PC-3 (cell line): ENCODE measurements around the gene SAMD5. TPM values are rescaled to one million over a fixed set of nuclear protein-coding genes. Genes with fewer than 3 reads are reported as not detected.

ENCODE experiments used
- ATAC-seq: fragments of 200-7000 bp; cut with Tn5 transposase; 2 replicates; pipeline ENCODE4 v1.9.1; 2020; ENCODE audit warnings: mild to moderate bottlenecking, moderate library complexity
- BruUV-seq: library from RNA; stranded (reverse); fragments of 400-500 nt; replicated peaks from 2 replicates; lab custom pipeline; 2021; lab: Mats Ljungman, UMichigan
- CTCF ChIA-PET: fragments of 300-600 bp; sonication (Branson Sonifier 250); formaldehyde crosslinking; loops from one replicate; lab custom pipeline; 2022; ENCODE audit warnings: antibody characterized with exemption; lab: Charles Lee
- POLR2A ChIA-PET: fragments of 300-600 bp; sonication (Branson Sonifier 250); formaldehyde crosslinking; loops from one replicate; lab custom pipeline; 2022; ENCODE audit warnings: antibody characterized with exemption; ENCODE audit not compliant: unreplicated experiment; lab: Charles Lee
- DNase-seq: peaks from one replicate; pipeline ENCODE4 v3.0.0-alpha.2; 2015
- H2AFZ ChIP-seq: fragments of 300-600 bp; sonication (generic); 2 replicates; pipeline ENCODE4 v1.6.0; 2016; ENCODE audit warnings: antibody characterized with exemption, low read length
- H3F3A ChIP-seq: fragments of 300-600 bp; sonication (generic); one replicate; pipeline ENCODE4 v1.6.0; 2017; ENCODE audit warnings: antibody characterized with exemption, low read length, control low read depth, mild to moderate bottlenecking; ENCODE audit not compliant: unreplicated experiment
- H3K27ac ChIP-seq: fragments of 300-600 bp; sonication (generic); 2 replicates; pipeline ENCODE4 v1.5.1; 2016; ENCODE audit warnings: mild to moderate bottlenecking, low read length
- H3K27me3 ChIP-seq: fragments of 300-600 bp; sonication (generic); 2 replicates; pipeline ENCODE4 v1.6.1; 2016; ENCODE audit warnings: low read length, mixed read lengths
- H3K36me3 ChIP-seq: fragments of 300-600 bp; sonication (generic); 2 replicates; pipeline ENCODE4 v1.6.1; 2016; ENCODE audit warnings: low read depth, mixed run types, low read length, mixed read lengths
- H3K4me1 ChIP-seq: fragments of 300-600 bp; sonication (generic); 2 replicates; pipeline ENCODE4 v1.5.1; 2016; ENCODE audit warnings: low read length; ENCODE audit not compliant: insufficient read depth
- H3K4me2 ChIP-seq: fragments of 300-600 bp; sonication (generic); 2 replicates; pipeline ENCODE4 v1.6.0; 2016; ENCODE audit warnings: low read length
- H3K4me3 ChIP-seq: fragments of 300-600 bp; sonication (generic); 2 replicates; pipeline ENCODE4 v1.5.1; 2016; ENCODE audit warnings: mild to moderate bottlenecking, low read length, mixed read lengths
- H3K79me2 ChIP-seq: fragments of 300-600 bp; sonication (generic); 2 replicates; pipeline ENCODE4 v1.6.1; 2017; ENCODE audit warnings: low read length, mixed read lengths
- H3K9ac ChIP-seq: fragments of 300-600 bp; sonication (generic); 2 replicates; pipeline ENCODE4 v1.6.0; 2016; ENCODE audit warnings: mild to moderate bottlenecking, low read length
- H3K9me2 ChIP-seq: fragments of 300-600 bp; sonication (generic); replicated peaks from 2 replicates; pipeline ENCODE4 v1.6.1; 2016; ENCODE audit warnings: mixed run types, low read length, mixed read lengths
- H3K9me3 ChIP-seq: fragments of 300-600 bp; sonication (generic); 2 replicates; pipeline ENCODE4 v1.6.1; 2016; ENCODE audit warnings: low read length, mixed read lengths
- H4K20me1 ChIP-seq: fragments of 300-600 bp; sonication (generic); 2 replicates; pipeline ENCODE4 v1.6.1; 2016; ENCODE audit warnings: low read length, mixed read lengths
- EZH2 ChIP-seq: fragments of 300-600 bp; sonication (generic); IDR thresholded peaks from one replicate; pipeline ENCODE4 v1.6.1; 2017; ENCODE audit warnings: antibody characterized with exemption, mild to moderate bottlenecking, low read length; ENCODE audit not compliant: unreplicated experiment
- EZH2phosphoT487 ChIP-seq: fragments of 300-600 bp; sonication (generic); IDR thresholded peaks from 2 replicates; pipeline ENCODE4 v1.6.1; 2018; ENCODE audit warnings: mild to moderate bottlenecking, antibody characterized with exemption, low read length, borderline replicate concordance
- intact Hi-C: fragments of 100-400 bp; cut with micrococcal nuclease; formaldehyde crosslinking; loops from 2 replicates; pipeline ENCODE4 v1.9.0; 2023
- total RNA-seq: library from RNA; depleted of rRNA; stranded (reverse); fragments of >200 nt; gene quantifications from 2 replicates; pipeline ENCODE4 v1.2.3, GENCODE V29; 2014
- TF ChIP-seq, protein P1 (sequence below): fragments of 300-600 bp; sonication (generic); conservative IDR thresholded peaks from 2 replicates; pipeline ENCODE4 v1.5.1; 2017; ENCODE audit warnings: antibody characterized with exemption, low read depth, mild to moderate bottlenecking, low read length

SAMD5 gene
- total RNA-seq, 1 experiment from 2014 or later: 1.8 TPM

DNA sequence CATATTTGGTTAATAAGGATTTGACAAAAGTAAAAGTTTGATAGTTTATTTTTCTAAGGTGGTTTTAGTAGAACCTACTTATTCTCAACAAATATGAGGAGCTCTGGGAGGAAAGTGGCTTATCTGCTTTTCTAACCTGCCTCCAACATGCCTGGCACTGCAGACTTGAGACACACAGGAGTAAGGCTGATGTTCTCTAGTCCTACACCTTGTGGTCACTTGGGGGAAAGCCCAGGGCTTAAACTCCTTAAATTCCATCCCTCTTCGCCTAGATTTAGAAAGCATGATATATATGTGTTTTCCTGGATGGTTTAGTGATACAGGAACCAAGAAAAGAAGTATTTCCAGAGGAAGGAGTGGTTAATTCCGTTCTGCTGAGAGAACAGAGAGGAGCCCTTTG, 39.9 kb upstream of the SAMD5 start:
- Histone ChIP-seq H3K4me3 (no peak overlapping the region), H3K9me3 (no peaks in the 10 kb centered on the region), H4K20me1 (no peaks in the 10 kb centered on the region), H3K4me2 (no peak overlapping the region), H3K27ac (no peak overlapping the region), H3K36me3 (no peaks in the 10 kb centered on the region), H3K9me2 (no peaks in the 10 kb centered on the region), H3K27me3 (no peaks in the 10 kb centered on the region), H2AFZ (no peak overlapping the region), H3K4me1 (no peaks in the 10 kb centered on the region), H3K9ac (no peak overlapping the region), H3F3A (no peaks in the 10 kb centered on the region), H3K79me2 (no peaks in the 10 kb centered on the region)
- POLR2A ChIA-PET: no interaction called here
- intact Hi-C loops: no loop called here
- CTCF ChIA-PET: no interaction called here
- no peak for ATAC-seq
- BruUV-seq: no TSS peak
- TF ChIP-seq, protein P1, sequence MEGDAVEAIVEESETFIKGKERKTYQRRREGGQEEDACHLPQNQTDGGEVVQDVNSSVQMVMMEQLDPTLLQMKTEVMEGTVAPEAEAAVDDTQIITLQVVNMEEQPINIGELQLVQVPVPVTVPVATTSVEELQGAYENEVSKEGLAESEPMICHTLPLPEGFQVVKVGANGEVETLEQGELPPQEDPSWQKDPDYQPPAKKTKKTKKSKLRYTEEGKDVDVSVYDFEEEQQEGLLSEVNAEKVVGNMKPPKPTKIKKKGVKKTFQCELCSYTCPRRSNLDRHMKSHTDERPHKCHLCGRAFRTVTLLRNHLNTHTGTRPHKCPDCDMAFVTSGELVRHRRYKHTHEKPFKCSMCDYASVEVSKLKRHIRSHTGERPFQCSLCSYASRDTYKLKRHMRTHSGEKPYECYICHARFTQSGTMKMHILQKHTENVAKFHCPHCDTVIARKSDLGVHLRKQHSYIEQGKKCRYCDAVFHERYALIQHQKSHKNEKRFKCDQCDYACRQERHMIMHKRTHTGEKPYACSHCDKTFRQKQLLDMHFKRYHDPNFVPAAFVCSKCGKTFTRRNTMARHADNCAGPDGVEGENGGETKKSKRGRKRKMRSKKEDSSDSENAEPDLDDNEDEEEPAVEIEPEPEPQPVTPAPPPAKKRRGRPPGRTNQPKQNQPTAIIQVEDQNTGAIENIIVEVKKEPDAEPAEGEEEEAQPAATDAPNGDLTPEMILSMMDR: no peak; the same call in 1 of the 2 replicates
- TF ChIP-seq EZH2phosphoT487 (no peak), EZH2 (no peak)
- no peak for DNase-seq

DNA sequence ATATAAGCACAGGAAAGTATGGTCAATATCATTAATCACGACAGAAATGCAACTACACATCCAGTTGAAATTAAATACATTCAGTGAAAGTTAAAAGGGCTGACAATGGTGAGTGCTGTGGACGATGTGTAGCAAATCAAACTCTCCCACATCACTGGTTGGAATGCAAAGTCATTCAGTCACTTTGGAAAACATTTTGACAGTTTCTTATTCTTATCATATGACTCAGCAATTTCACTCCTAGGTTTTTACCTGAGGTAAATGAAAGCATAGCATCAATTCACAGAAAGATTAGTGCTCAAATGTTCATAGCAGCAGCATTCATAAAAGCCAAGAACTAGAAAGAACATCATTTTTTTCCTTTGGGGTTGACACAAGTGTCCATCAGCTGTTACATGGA, 28.6 kb upstream of the SAMD5 start:
- POLR2A ChIA-PET: no interaction called here
- Histone ChIP-seq H3K4me2 (no peak overlapping the region), H3K79me2 (no peaks in the 10 kb centered on the region), H3K27me3 (no peaks in the 10 kb centered on the region), H3K27ac (no peak overlapping the region), H2AFZ (no peak overlapping the region), H4K20me1 (no peaks in the 10 kb centered on the region), H3K4me3 (no peak overlapping the region), H3K4me1 (no peaks in the 10 kb centered on the region), H3K9me3 (no peaks in the 10 kb centered on the region), H3K9me2 (no peaks in the 10 kb centered on the region), H3K36me3 (no peaks in the 10 kb centered on the region), H3F3A (no peaks in the 10 kb centered on the region), H3K9ac (no peak overlapping the region)
- intact Hi-C loops: no loop called here
- CTCF ChIA-PET: no interaction called here
- TF ChIP-seq EZH2 (no peak), EZH2phosphoT487 (no peak)
- TF ChIP-seq, protein P1: no peak
- DNase-seq (peak; percentile 2), ATAC-seq (no peak)
- no TSS peak for BruUV-seq

DNA sequence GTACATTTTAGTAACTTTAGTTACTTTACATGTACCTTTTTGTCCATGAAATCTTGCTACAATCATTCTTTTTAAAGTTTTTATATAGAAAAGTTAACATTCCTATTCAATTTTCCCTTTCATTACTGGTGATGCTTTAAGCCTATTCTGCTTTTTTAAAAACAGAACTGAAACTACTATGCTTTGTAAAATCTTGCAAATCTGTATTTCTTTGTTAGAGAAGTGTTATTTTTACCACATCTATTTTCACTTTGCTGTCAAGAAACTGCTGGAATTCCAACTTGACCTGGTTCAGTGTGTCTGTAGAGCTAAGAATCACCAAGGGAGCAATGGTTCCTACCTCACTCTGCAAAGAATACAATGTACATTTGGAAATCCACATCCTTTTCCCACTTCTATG, 21.8 kb upstream of the SAMD5 start:
- H3K4me1 ChIP-seq: no peaks in the 10 kb centered on the region
- no peaks in the 10 kb centered on the region for H3K9me2 ChIP-seq
- no peaks in the 10 kb centered on the region for H3K79me2 ChIP-seq
- ChIA-PET CTCF (no interaction called here), POLR2A (no interaction called here)
- H3K4me2 ChIP-seq: no peak overlapping the region
- H3K36me3 ChIP-seq: no peaks in the 10 kb centered on the region
- no peak overlapping the region for H2AFZ ChIP-seq
- H3K9me3 ChIP-seq: no peaks in the 10 kb centered on the region
- no peak overlapping the region for H3K27ac ChIP-seq
- DNase-seq: no peak
- ATAC-seq: no peak
- H3K27me3 ChIP-seq: no peaks in the 10 kb centered on the region
- H3K4me3 ChIP-seq: no peak overlapping the region
- no peaks in the 10 kb centered on the region for H3F3A ChIP-seq
- H4K20me1 ChIP-seq: no peaks in the 10 kb centered on the region
- TF ChIP-seq EZH2phosphoT487: no peak
- TF ChIP-seq, protein P1: no peak
- no peak for TF ChIP-seq EZH2
- no TSS peak for BruUV-seq
- intact Hi-C loops: no loop called here
- no peak overlapping the region for H3K9ac ChIP-seq
